ENCODE measurements around the gene CCDC61. TPM values are rescaled to one million over a fixed set of nuclear protein-coding genes. Genes with fewer than 3 reads are reported as not detected.
A peak's percentile ranks its signal among the peaks of the same experiment; 100 is the strongest.

Gene CCDC61
- total and polyA plus RNA-seq, 3 donors from 2014 or later: 25.6 to 32.5 (median 31.2) TPM

GRCh38 chr19:46014534-46014933 is 19.3 kb downstream of the CCDC61 start:
- no peak overlapping the region for H3K27ac ChIP-seq
- 57 to 58% methylated on average over 8 of the region's 8 CpGs for WGBS, 2 donors
- DNase-seq: no peak
- no peaks in the 10 kb centered on the region for H3K36me3 ChIP-seq (ENCODE audit: low read depth, missing control alignments)
- H3K9me3 ChIP-seq: no peaks in the 10 kb centered on the region
- no peaks in the 10 kb centered on the region for H3K27me3 ChIP-seq
- no peak for TF ChIP-seq CTCF (IDR thresholded peaks at IDR 0.05)
- no peaks in the 10 kb centered on the region for H3K4me1 ChIP-seq
- intact Hi-C loops (cut with DNase I; ENCODE audit: low total_unique reads): no loop called here
- no peak overlapping the region for H3K4me3 ChIP-seq

- Histone ChIP-seq H3K4me1 (no peaks in the 10 kb centered on the region), H3K27me3 (no peaks in the 10 kb centered on the region), H3K27ac (no peak overlapping the region), H3K36me3 (ENCODE audit: low read depth, missing control alignments) (no peaks in the 10 kb centered on the region), H3K4me3 (peak overlapping the region; percentile 12 to 24), H3K9me3 (no peaks in the 10 kb centered on the region)
- DNase-seq: peak; percentile 75
- intact Hi-C loops (cut with DNase I; ENCODE audit: low total_unique reads): no loop called here
- 42 to 53% methylated on average over 18 to 67 of the region's 74 CpGs for WGBS, 2 donors
- TF ChIP-seq POLR2A (IDR thresholded peaks at IDR 0.05) (no peak), CTCF (IDR thresholded peaks at IDR 0.05) (no peak)
Observed at GRCh38 chr19:46014941-46015686, 19.8 kb downstream of the CCDC61 start.

- Histone ChIP-seq H3K27ac (no peak overlapping the region), H3K4me1 (no peaks in the 10 kb centered on the region), H3K9me3 (no peaks in the 10 kb centered on the region), H3K36me3 (ENCODE audit: low read depth, missing control alignments) (no peaks in the 10 kb centered on the region), H3K4me3 (peak overlapping the region; percentile 59 to 65), H3K27me3 (no peaks in the 10 kb centered on the region)
- TF ChIP-seq CTCF (IDR thresholded peaks at IDR 0.05): no peak
- no peak for TF ChIP-seq POLR2A (IDR thresholded peaks at IDR 0.05)
- intact Hi-C loops (cut with DNase I; ENCODE audit: low total_unique reads): no loop called here
- no peak for DNase-seq
- 16 to 24% methylated on average over 19 to 58 of the region's 63 CpGs for WGBS, 2 donors
Observed at GRCh38 chr19:46015687-46016425, 20.6 kb downstream of the CCDC61 start.

GRCh38 chr19:46016426-46017094 is 21.3 kb downstream of the CCDC61 start:
- WGBS, 2 donors: 0 to 1% methylated on average over 17 to 48 of the region's 48 CpGs
- H3K27ac ChIP-seq: no peak overlapping the region
- peak overlapping the region; percentile 59 to 65 for H3K4me3 ChIP-seq
- TF ChIP-seq POLR2A (IDR thresholded peaks at IDR 0.05): no peak
- peak in 2 of 3 experiments; percentile 50 to 85 for TF ChIP-seq CTCF (IDR thresholded peaks at IDR 0.05)
- no peaks in the 10 kb centered on the region for H3K27me3 ChIP-seq
- H3K9me3 ChIP-seq: no peaks in the 10 kb centered on the region
- no peaks in the 10 kb centered on the region for H3K36me3 ChIP-seq (ENCODE audit: low read depth, missing control alignments)
- H3K4me1 ChIP-seq: no peaks in the 10 kb centered on the region
- intact Hi-C loops (cut with DNase I; ENCODE audit: low total_unique reads): no loop called here
- peak; percentile 85 for DNase-seq
